CD4-positive, alpha-beta T cell treated with Interleukin-15 for 1 hour (primary cell): ENCODE data around the gene OR2A5.
"Not testable (repeated sequence)": the region's sequence is repeated elsewhere in the genome, so short reads cannot be mapped to it uniquely, and the experiment has no call there.

Source experiments
- DNase-seq: peaks from one replicate; pipeline ENCODE4 v3.0.0-alpha.2; 2020

Gene OR2A5

GRCh38 chr7:144036302-144036885 is 12.4 kb upstream of the OR2A5 start:
- DNase-seq: no peak

DNA sequence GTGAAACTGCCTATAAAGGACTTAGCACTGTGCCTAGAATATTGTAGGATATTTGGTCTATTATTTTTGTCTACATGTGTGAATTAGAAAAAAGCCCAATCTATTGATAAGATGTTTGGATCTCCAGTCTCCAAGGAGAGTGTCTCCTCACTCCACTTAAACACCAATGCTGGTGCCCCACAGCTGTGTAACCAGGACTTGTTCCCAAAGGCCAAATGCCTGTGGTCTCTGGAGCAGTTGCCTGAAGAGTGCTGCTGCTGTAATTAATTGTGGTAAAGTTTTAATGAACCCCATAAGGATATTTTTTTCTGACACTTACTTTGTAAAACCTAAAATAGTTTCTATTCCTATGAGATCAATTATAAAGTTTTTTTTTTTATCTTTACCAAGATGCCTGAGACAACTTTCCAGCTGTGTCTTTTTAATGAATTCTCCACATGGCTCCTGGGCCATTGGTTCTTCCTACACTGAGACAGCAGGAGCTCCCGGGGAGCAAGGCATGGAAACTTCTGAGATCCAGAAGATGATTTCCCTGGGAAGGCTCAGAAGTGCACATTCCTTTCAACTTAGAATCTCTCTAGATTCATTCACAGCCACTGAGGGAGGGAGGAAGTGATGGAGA is 11.2 kb upstream of the OR2A5 start:
- DNase-seq: no peak

GRCh38 chr7:144038887-144039286 is 9.9 kb upstream of the OR2A5 start:
- DNase-seq: no peak

- no peak for DNase-seq
Observed at GRCh38 chr7:144049491-144049890, 743 bp downstream of the OR2A5 start.

DNA sequence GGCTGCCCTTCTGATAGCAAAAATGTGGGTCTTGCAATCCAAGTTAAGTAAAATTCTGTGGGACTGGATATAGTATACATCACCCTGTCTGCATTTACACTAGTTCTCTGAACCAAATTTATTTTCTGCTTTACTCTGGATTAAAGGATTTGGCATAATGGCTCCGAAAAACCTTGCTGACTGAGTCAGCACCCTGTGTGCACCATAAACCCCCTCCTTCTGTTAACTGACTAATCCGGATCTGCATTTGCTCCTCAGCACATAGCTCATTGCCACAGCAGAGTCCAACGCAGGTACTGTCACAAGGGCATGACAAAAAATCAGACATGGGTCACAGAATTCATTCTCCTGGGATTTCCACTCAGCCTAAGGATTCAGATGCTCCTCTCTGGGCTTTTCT is 1.3 kb downstream of the OR2A5 start:
- no peak for DNase-seq

- DNase-seq: not testable (repeated sequence)
Observed at GRCh38 chr7:144050884-144051283, 2.1 kb downstream of the OR2A5 start.

DNA sequence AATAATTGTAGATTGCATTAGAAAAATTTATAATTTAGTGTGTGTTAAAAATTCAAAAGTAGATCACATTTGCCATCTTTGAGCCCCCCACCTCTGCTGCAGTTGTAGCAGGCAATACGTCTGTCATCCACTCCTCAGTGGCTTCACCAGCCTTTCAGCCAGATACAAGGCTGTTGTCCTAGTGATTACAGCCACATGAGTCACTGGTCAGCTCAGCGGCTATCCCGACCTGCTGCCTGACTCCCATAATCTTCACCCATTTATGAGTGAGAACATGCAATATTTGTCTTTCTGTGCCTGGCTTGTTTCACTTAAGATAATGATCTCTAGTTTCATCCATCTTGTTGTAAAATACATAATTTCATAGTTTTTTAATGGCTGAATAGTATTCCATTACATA is 9.2 kb downstream of the OR2A5 start:
- DNase-seq: no peak

DNA sequence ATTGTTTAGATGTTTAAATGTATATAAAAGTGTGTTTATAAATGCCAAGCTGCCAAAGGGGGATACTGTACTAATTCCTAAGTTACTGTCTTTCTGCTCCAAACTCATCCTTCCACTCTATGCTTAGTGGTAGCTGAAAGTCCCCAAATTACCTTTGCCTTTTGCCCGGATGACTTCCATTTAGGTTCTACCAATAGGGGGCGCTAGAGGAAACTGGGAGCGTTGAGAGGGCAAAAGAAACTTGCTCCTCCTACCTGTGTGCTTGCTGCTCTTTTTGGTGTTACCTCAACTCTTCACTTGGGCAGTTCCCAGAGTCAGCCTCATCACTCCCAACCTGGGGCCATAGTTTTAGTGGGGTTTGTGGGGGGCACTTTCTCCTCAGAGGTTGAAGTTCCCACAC is 15.0 kb downstream of the OR2A5 start:
- no peak for DNase-seq

DNA sequence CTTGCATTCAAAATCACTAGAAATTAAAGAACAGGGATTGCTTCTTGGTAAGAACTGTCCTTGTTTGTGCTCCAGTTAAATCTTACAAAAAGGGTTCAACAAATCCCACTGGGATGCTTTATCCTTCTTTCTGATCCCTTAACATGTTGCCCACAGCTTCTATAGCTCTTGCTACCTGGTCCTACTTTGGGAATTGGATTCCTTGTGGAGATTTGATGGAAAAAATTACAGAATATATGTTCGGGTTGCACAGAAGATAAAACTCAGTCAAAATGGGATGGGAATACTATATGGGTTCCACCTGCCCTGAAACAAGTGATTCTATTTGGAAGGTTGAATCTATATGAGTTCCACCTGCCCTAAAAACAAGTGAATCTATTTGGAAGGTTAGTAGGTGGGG is 20.8 kb downstream of the OR2A5 start, which contains the start of gene OR2A25:
OR2A25 (plus strand) TSS at position 301 of the 400 bp plus-strand sequence. CDS start 4,409 bp downstream, outside the sequence.
- DNase-seq: no peak

- no peak for DNase-seq
Observed at GRCh38 chr7:144069953-144070352, 21.2 kb downstream of the OR2A5 start.

- DNase-seq: no peak
Observed at GRCh38 chr7:144074374-144074773, 25.6 kb downstream of the OR2A5 start.

DNA sequence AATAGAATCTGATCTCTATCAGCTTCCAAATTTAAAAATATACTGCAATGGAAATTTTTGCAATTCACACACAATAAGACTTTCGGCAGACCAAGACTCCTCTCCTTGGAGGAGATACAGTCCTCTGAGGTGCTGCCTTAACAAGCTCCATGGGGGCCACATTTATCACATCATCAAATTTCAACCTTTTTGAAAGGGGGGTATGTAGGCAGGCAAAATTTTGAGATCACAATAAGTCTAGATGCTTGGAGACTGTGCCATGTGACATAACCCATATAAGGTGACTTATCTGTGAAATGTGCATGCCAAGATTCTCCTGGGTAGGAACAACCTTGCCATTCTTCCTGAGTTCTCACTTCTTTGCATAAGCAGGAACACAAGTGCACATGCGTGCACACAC is 37.2 kb downstream of the OR2A5 start, which contains the start of gene OR2A12:
OR2A12 (plus strand) TSS at position 301 of the 400 bp plus-strand sequence. CDS start 8,830 bp downstream, outside the sequence.
- no peak for DNase-seq

- no peak for DNase-seq
Observed at GRCh38 chr7:144086730-144087129, 38.0 kb downstream of the OR2A5 start.

DNA sequence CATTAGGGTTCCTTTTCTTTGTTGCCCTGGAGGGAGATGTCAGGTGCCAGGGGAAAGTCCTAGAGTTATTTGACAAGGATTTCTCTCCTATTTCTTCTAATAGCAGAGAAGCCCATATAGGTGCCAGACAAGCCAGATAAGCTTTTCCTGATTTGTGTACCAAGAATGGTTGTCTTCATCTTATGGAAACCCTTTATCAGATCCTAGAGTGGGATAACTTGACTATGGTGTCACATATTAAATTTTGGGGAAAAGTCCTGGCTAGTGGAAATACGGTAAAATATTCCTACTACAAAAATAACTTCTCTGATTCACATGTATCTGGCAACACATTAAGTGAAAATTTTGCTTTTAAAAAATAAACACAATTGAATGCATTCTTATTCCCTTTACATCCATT is 38.5 kb downstream of the OR2A5 start:
- DNase-seq: no peak

DNA sequence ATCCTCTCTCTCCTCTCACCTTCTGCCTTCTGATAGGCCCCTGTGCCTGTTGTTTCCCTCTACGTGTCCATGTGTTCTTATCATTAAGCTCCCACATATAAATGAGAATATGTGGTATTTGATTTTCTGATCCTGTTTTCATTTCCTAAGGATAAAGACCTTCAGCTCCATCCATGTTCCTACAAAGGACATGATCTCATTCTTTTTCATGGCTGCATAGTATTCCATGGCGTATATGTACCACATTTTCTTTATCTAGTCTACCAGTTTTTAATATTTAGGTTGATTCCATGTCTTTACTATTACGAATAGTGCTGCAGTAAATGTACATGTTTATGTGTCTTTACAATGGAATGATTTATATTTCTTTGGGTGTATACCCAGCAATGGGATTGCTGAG is 41.9 kb downstream of the OR2A5 start:
- no peak for DNase-seq

DNA sequence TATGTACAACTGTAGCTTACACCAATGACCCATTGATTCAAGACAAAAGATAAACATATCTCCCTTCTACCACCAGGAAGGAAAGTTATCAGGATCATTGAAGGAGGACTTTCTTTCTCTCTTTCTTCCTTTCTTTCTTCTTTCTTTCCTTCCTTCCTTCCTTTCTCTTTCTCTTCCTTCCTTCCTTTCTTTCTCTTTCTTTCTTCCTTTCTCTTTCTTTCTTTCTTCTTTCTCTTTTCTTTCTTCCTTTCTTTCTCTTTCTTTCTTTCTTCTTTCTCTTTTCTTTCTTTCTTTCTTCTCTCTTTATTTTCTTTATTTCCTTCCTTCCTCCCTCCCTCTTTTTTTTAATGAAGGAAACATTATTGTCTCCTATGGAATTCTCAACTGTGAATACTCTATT is 50.0 kb downstream of the OR2A5 start:
- no peak for DNase-seq

GRCh38 chr7:144100607-144101006 is 51.9 kb downstream of the OR2A5 start:
- no peak for DNase-seq

- no peak for DNase-seq
Observed at GRCh38 chr7:144102041-144102440, 53.3 kb downstream of the OR2A5 start.

DNA sequence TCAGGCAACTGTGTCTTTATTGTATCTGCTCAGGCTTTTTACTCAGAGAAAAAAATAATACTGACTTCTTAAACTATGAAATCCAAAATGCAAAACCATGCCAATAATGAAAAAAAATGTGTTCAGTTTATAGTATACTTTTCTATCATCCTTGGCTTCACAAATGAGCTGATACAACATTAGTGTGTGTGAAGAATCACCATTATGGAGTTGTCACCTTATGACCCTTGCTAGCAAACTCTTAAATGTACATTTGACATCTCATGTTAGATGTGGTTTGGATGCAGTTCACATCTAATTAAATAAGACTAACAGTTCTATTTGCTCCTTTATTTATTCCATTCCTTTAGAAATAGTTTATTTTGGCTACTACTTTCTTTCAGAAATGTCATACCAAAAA is 56.5 kb downstream of the OR2A5 start:
- no peak for DNase-seq
